Measurements from ENCODE around the gene CEP162.
"Not testable (repeated sequence)": the region's sequence is repeated elsewhere in the genome, so short reads cannot be mapped to it uniquely, and the experiment has no call there.

- not testable (repeated sequence) for TF ChIP-seq CTCF (IDR thresholded peaks at IDR 0.05 in 4 of 5, conservative IDR thresholded peaks at IDR 0.05 in 1 of 5); POLR2A (IDR thresholded peaks at IDR 0.05)
Observed at GRCh38 chr6:84111351-84111750, 116.1 kb downstream of the CEP162 start.

Data from gastrocnemius medialis (tissue), 4 donors.